SK-N-SH (cell line): Measurements from ENCODE around the gene GATD1. TPM values are rescaled to one million over a fixed set of nuclear protein-coding genes. Genes with fewer than 3 reads are reported as not detected.

Source experiments
- CTCF ChIA-PET: fragments of 300-600, 350-600 bp; formaldehyde crosslinking; extraction: SDS; loops from one replicate; lab custom pipeline; 2021; lab: Yijun Ruan, JAX
- POLR2A ChIA-PET: fragments of 350-600 bp; sonication (Branson Sonifier 250); formaldehyde crosslinking; extraction: SDS; loops from one replicate; lab custom pipeline; 2020; ENCODE audit warnings: antibody characterized with exemption, inconsistent platforms; lab: Yijun Ruan, JAX
- DNase-seq: peaks from one replicate; pipeline ENCODE4 v3.0.0; 2012
- H2AFZ ChIP-seq: fragments of 200-600 bp; sonication (generic); 2 replicates; pipeline ENCODE4 v1.8.1; 2016; ENCODE audit warnings: antibody characterized with exemption, mild to moderate bottlenecking, low read depth
- H3F3A ChIP-seq: fragments of 200-600 bp; sonication (generic); replicated peaks from 2 replicates; pipeline ENCODE3; 2016; ENCODE audit warnings: antibody characterized with exemption, mild to moderate bottlenecking; ENCODE audit not compliant: insufficient read depth
- H3K27ac ChIP-seq, 2 experiments: fragments of 200-500 bp in 1 of 2; fragments of 200-600 bp in 1 of 2; sonication (Bioruptor generic) in 1 of 2; sonication (generic), shearing (Covaris generic) in 1 of 2; 2 replicates each; pipeline versions ENCODE4 v1.5.1 to v1.6.1; 2014 to 2016; ENCODE audit warnings: low read depth in 2 of 2, inconsistent platforms in 1 of 2, low read length in 1 of 2, mild to moderate bottlenecking in 1 of 2, mixed read lengths in 1 of 2
- H3K27me3 ChIP-seq: fragments of 200-600 bp; sonication (generic), shearing (Covaris generic); 2 replicates; pipeline ENCODE4 v1.6.1; 2016; ENCODE audit warnings: mixed run types; ENCODE audit not compliant: insufficient read depth
- H3K36me3 ChIP-seq, 2 experiments: fragments of 200-500 bp in 1 of 2; fragments of 200-600 bp in 1 of 2; sonication (Bioruptor generic) in 1 of 2; sonication (generic) in 1 of 2; replicated peaks in 1 of 2; 2 replicates each; pipeline versions ENCODE3 to v1.5.1; 2014 to 2016; ENCODE audit warnings: low read length in 1 of 2, mild to moderate bottlenecking in 1 of 2; ENCODE audit not compliant: insufficient read depth in 2 of 2, control insufficient read depth in 1 of 2
- H3K4me1 ChIP-seq, 2 experiments: fragments of 200-500 bp in 1 of 2; fragments of 200-600 bp in 1 of 2; sonication (Bioruptor generic) in 1 of 2; sonication (generic), shearing (Covaris generic) in 1 of 2; 2 replicates each; pipeline versions ENCODE4 v1.5.1 to v1.6.1; 2014 to 2016; ENCODE audit warnings: low read depth in 1 of 2, low read length in 1 of 2, mixed run types in 1 of 2; ENCODE audit not compliant: insufficient read depth in 2 of 2, control insufficient read depth in 1 of 2
- H3K4me2 ChIP-seq: fragments of 200-600 bp; sonication (generic), shearing (Covaris generic); 2 replicates; pipeline ENCODE4 v1.6.1; 2017; ENCODE audit warnings: mixed run types
- H3K4me3 ChIP-seq, 2 experiments: fragments of 200-500 bp in 1 of 2; fragments of 200-600 bp in 1 of 2; sonication (Bioruptor generic) in 1 of 2; sonication (generic), shearing (Covaris generic) in 1 of 2; 2 replicates each; pipeline versions ENCODE4 v1.5.1 to v1.8.1; 2014 to 2016; ENCODE audit warnings: low read depth in 2 of 2, inconsistent platforms in 1 of 2, low read length in 1 of 2, mild to moderate bottlenecking in 1 of 2, mixed read lengths in 1 of 2, moderate library complexity in 1 of 2
- H3K79me2 ChIP-seq: fragments of 200-600 bp; sonication (generic); 2 replicates; pipeline ENCODE4 v1.8.1; 2017; ENCODE audit warnings: mild to moderate bottlenecking; ENCODE audit not compliant: insufficient read depth
- H3K9ac ChIP-seq: fragments of 200-600 bp; sonication (generic); 2 replicates; pipeline ENCODE4 v1.6.1; 2017; ENCODE audit warnings: mixed run types
- H3K9me2 ChIP-seq: fragments of 200-600 bp; sonication (generic); 2 replicates; pipeline ENCODE4 v1.6.1; 2017; ENCODE audit warnings: mixed run types
- H3K9me3 ChIP-seq: fragments of 200-600 bp; sonication (generic); 2 replicates; pipeline ENCODE4 v1.6.1; 2017; ENCODE audit warnings: mixed run types, mild to moderate bottlenecking, moderate library complexity
- H4K20me1 ChIP-seq: fragments of 200-600 bp; sonication (generic); 2 replicates; pipeline ENCODE4 v1.6.1; 2017; ENCODE audit warnings: mild to moderate bottlenecking, mixed run types; ENCODE audit not compliant: insufficient read depth
- CHD2 ChIP-seq: fragments of 150-350 bp; IDR thresholded peaks from 2 replicates; pipeline ENCODE4 v1.6.1; 2018; ENCODE audit warnings: low read length; ENCODE audit not compliant: partially characterized antibody
- ELF1 ChIP-seq: IDR thresholded peaks from 2 replicates; pipeline ENCODE4 v1.4.0; 2012
- EP300 ChIP-seq, 2 experiments: IDR thresholded peaks; 2 replicates each; pipeline versions ENCODE4 v1.4.0 to v1.6.1; 2012; ENCODE audit warnings: borderline replicate concordance in 1 of 2, low read depth in 1 of 2, low read length in 1 of 2
- JUND ChIP-seq: IDR thresholded peaks from 2 replicates; pipeline ENCODE4 v1.4.0; 2012
- NFIC ChIP-seq: IDR thresholded peaks from 2 replicates; pipeline ENCODE4 v1.4.0; 2012; ENCODE audit warnings: borderline replicate concordance
- RFX5 ChIP-seq: IDR thresholded peaks from 2 replicates; pipeline ENCODE4 v1.6.1; 2012; ENCODE audit warnings: mild to moderate bottlenecking, improper control_type of control experiment, low read length
- RXRA ChIP-seq: IDR thresholded peaks from 2 replicates; pipeline ENCODE4 v1.4.0; 2012; ENCODE audit warnings: low read depth, mild to moderate bottlenecking, borderline replicate concordance
- SIN3A ChIP-seq: IDR thresholded peaks from 2 replicates; pipeline ENCODE4 v1.6.1; 2012; ENCODE audit warnings: low read depth, mild to moderate bottlenecking, low read length, moderate library complexity, borderline replicate concordance
- TEAD4 ChIP-seq: IDR thresholded peaks from 2 replicates; pipeline ENCODE4 v1.4.0; 2012; ENCODE audit warnings: mild to moderate bottlenecking, borderline replicate concordance; ENCODE audit not compliant: insufficient read depth
- YY1 ChIP-seq: IDR thresholded peaks from 2 replicates; pipeline ENCODE4 v1.4.0; 2012; ENCODE audit warnings: low read depth, mild to moderate bottlenecking
- WGBS: methylation state at CpG from one replicate; pipeline ENCODE4 v1.1.6; 2017; ENCODE audit warnings: low lambda C conversion rate; 5-methylcytosine and 5-hydroxymethylcytosine counted together
- polyA plus RNA-seq, 3 experiments: library from polyadenylated mRNA; depleted of rRNA; stranded (reverse); fragments of >200 nt; gene quantifications; 2 replicates each; pipeline ENCODE4 v1.2.3, GENCODE V29; 2012
- TF ChIP-seq, protein P1 (sequence below): IDR thresholded peaks from 2 replicates; pipeline ENCODE4 v1.6.1; 2012; ENCODE audit warnings: mild to moderate bottlenecking, low read depth, low read length, moderate library complexity
- TF ChIP-seq, protein P2 (sequence below): IDR thresholded peaks from 2 replicates; pipeline ENCODE4 v1.4.0; 2012; ENCODE audit warnings: low read depth, borderline replicate concordance
- TF ChIP-seq, protein P3 (sequence below): IDR thresholded peaks from 2 replicates; pipeline ENCODE4 v1.4.0; 2012; ENCODE audit warnings: low read depth
- TF ChIP-seq, protein P4 (sequence below): IDR thresholded peaks from 2 replicates; pipeline ENCODE4 v1.4.0; 2012; ENCODE audit warnings: low read depth, borderline replicate concordance
- TF ChIP-seq, protein P5 (sequence below): fragments of 150-350 bp; IDR thresholded peaks from 2 replicates; pipeline ENCODE4 v1.6.1; 2016; ENCODE audit warnings: mild to moderate bottlenecking, low read depth, low read length
- TF ChIP-seq, protein P6 (sequence below): fragments of 200-600 bp; sonication (generic); IDR thresholded peaks from 2 replicates; pipeline ENCODE4 v1.6.1; 2017; ENCODE audit warnings: antibody characterized with exemption, mild to moderate bottlenecking, moderate library complexity
- TF ChIP-seq, protein P7 (sequence below): IDR thresholded peaks from 2 replicates; pipeline ENCODE4; 2012

GATD1 gene
- polyA plus RNA-seq, 1 of the 3 experiments (the other 2 are of a cell fraction), result 86.2 TPM

DNA sequence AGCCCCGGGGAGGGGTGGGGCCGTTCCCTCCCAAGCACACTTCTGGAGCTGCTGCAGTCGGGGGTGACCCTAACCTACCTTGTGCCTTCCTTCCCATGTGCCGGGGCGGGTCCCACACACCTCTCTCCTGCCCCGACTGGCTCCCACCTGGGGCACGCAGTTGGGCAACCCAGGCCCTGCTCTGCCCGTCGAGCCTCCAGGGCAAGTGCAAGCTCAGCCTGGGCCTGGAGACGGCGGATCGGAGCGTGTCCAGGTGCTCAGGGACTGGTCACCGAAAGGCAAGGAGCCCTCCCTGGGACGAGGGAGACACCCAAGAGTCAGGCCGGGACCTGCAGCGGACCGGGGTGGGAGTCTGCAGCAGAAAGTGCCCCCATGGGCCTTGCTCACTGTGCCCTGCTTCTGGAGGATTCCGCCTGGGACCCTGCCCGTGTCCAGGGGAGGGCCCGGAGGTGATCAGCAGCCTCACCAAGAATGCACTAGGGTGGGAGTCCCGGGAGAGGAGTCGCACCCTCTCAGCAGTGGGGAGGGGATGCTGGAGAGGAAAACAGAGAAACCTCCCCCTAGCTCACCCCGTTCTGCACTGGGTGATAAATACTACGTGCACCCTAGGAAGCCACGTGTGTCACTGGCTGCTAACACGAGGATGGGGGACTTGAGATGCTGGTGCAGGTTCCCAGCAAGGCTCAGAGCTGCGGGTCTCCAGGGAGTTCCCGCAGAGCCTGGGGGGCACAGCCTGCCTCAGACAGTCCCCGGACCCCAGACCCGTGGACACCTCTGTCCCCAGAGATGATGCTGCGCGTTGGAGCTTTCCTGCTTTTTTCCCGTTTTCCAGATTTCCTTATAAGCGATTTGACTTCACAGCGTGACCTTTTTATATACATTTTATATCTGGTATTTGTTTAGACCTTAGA, 5.2 kb upstream of the GATD1 start:
- H3K4me2 ChIP-seq, result 0 out of 2 replicates have a peak overlapping the region, but pooled peaks have one; percentile 41
- 87% methylated on average over 15 of the region's 36 CpGs for WGBS
- peak overlapping the region; percentile 23; the same call in 1 of the 2 replicates for H3K9ac ChIP-seq
- H3K36me3 ChIP-seq, result peaks cover 0 to 7% of the 10 kb centered on the region in 2 experiments
- H3K9me3 ChIP-seq, result no peaks in the 10 kb centered on the region
- CTCF ChIA-PET, result interaction anchor here (0.7 to 3.3 kb wide), 11 partner anchors 12 to 228 kb away, joined by 3 to 43 read pairs (median 6); partner anchors contain the start of genes PIDD1, SLC25A22 and TALDO1
- H3K79me2 ChIP-seq, result peaks cover 23% of the 10 kb centered on the region
- POLR2A ChIA-PET, result no interaction called here
- TF ChIP-seq YY1 (no peak), EP300 (IDR thresholded peaks at IDR 0.05; ENCODE audit: borderline replicate concordance in 1 of 2, low read depth in 1 of 2, low read length in 1 of 2) (no peak), CHD2 (no peak), RFX5 (no peak), TEAD4 (no peak), JUND (no peak), ELF1 (no peak), NFIC (no peak), SIN3A (no peak), RXRA (no peak)
- TF ChIP-seq, protein P1, sequence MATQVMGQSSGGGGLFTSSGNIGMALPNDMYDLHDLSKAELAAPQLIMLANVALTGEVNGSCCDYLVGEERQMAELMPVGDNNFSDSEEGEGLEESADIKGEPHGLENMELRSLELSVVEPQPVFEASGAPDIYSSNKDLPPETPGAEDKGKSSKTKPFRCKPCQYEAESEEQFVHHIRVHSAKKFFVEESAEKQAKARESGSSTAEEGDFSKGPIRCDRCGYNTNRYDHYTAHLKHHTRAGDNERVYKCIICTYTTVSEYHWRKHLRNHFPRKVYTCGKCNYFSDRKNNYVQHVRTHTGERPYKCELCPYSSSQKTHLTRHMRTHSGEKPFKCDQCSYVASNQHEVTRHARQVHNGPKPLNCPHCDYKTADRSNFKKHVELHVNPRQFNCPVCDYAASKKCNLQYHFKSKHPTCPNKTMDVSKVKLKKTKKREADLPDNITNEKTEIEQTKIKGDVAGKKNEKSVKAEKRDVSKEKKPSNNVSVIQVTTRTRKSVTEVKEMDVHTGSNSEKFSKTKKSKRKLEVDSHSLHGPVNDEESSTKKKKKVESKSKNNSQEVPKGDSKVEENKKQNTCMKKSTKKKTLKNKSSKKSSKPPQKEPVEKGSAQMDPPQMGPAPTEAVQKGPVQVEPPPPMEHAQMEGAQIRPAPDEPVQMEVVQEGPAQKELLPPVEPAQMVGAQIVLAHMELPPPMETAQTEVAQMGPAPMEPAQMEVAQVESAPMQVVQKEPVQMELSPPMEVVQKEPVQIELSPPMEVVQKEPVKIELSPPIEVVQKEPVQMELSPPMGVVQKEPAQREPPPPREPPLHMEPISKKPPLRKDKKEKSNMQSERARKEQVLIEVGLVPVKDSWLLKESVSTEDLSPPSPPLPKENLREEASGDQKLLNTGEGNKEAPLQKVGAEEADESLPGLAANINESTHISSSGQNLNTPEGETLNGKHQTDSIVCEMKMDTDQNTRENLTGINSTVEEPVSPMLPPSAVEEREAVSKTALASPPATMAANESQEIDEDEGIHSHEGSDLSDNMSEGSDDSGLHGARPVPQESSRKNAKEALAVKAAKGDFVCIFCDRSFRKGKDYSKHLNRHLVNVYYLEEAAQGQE, result no peak
- TF ChIP-seq, protein P2, sequence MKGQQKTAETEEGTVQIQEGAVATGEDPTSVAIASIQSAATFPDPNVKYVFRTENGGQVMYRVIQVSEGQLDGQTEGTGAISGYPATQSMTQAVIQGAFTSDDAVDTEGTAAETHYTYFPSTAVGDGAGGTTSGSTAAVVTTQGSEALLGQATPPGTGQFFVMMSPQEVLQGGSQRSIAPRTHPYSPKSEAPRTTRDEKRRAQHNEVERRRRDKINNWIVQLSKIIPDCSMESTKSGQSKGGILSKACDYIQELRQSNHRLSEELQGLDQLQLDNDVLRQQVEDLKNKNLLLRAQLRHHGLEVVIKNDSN, result no peak
- TF ChIP-seq, protein P3, sequence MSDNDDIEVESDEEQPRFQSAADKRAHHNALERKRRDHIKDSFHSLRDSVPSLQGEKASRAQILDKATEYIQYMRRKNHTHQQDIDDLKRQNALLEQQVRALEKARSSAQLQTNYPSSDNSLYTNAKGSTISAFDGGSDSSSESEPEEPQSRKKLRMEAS, result no peak
- TF ChIP-seq, protein P4, sequence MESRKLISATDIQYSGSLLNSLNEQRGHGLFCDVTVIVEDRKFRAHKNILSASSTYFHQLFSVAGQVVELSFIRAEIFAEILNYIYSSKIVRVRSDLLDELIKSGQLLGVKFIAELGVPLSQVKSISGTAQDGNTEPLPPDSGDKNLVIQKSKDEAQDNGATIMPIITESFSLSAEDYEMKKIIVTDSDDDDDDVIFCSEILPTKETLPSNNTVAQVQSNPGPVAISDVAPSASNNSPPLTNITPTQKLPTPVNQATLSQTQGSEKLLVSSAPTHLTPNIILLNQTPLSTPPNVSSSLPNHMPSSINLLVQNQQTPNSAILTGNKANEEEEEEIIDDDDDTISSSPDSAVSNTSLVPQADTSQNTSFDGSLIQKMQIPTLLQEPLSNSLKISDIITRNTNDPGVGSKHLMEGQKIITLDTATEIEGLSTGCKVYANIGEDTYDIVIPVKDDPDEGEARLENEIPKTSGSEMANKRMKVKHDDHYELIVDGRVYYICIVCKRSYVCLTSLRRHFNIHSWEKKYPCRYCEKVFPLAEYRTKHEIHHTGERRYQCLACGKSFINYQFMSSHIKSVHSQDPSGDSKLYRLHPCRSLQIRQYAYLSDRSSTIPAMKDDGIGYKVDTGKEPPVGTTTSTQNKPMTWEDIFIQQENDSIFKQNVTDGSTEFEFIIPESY, result no peak
- TF ChIP-seq, protein P5, sequence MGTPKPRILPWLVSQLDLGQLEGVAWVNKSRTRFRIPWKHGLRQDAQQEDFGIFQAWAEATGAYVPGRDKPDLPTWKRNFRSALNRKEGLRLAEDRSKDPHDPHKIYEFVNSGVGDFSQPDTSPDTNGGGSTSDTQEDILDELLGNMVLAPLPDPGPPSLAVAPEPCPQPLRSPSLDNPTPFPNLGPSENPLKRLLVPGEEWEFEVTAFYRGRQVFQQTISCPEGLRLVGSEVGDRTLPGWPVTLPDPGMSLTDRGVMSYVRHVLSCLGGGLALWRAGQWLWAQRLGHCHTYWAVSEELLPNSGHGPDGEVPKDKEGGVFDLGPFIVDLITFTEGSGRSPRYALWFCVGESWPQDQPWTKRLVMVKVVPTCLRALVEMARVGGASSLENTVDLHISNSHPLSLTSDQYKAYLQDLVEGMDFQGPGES, result no peak
- TF ChIP-seq, protein P6, sequence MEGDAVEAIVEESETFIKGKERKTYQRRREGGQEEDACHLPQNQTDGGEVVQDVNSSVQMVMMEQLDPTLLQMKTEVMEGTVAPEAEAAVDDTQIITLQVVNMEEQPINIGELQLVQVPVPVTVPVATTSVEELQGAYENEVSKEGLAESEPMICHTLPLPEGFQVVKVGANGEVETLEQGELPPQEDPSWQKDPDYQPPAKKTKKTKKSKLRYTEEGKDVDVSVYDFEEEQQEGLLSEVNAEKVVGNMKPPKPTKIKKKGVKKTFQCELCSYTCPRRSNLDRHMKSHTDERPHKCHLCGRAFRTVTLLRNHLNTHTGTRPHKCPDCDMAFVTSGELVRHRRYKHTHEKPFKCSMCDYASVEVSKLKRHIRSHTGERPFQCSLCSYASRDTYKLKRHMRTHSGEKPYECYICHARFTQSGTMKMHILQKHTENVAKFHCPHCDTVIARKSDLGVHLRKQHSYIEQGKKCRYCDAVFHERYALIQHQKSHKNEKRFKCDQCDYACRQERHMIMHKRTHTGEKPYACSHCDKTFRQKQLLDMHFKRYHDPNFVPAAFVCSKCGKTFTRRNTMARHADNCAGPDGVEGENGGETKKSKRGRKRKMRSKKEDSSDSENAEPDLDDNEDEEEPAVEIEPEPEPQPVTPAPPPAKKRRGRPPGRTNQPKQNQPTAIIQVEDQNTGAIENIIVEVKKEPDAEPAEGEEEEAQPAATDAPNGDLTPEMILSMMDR, result no peak
- TF ChIP-seq, protein P7, sequence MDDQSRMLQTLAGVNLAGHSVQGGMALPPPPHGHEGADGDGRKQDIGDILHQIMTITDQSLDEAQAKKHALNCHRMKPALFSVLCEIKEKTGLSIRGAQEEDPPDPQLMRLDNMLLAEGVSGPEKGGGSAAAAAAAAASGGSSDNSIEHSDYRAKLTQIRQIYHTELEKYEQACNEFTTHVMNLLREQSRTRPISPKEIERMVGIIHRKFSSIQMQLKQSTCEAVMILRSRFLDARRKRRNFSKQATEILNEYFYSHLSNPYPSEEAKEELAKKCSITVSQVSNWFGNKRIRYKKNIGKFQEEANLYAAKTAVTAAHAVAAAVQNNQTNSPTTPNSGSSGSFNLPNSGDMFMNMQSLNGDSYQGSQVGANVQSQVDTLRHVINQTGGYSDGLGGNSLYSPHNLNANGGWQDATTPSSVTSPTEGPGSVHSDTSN, result no peak
- H3K27me3 ChIP-seq, result no peaks in the 10 kb centered on the region
- H3K27ac ChIP-seq, result peak overlapping the region in 1 of 2 experiments; percentile 75; a peak in 2 of 4 replicates
- no peaks in the 10 kb centered on the region for H4K20me1 ChIP-seq
- peaks cover 17% of the 10 kb centered on the region for H3F3A ChIP-seq
- no peak for DNase-seq
- H3K9me2 ChIP-seq, result no peaks in the 10 kb centered on the region
- H2AFZ ChIP-seq, result no peak overlapping the region
- H3K4me3 ChIP-seq, result no peak overlapping the region
- H3K4me1 ChIP-seq, result peaks cover 9 to 16% of the 10 kb centered on the region in 2 experiments; a peak in 3 of 4 replicates
